A673 (cell line): ENCODE measurements around the gene USP12. TPM values are rescaled to one million over a fixed set of nuclear protein-coding genes. Genes with fewer than 3 reads are reported as not detected.

ENCODE experiments used
- BruUV-seq: library from RNA; stranded (reverse); fragments of 400-500 nt; replicated peaks from 2 replicates; lab custom pipeline; 2021; lab: Mats Ljungman, UMichigan
- CTCF ChIA-PET: fragments of 300-600 bp; sonication (Branson Sonifier 250); formaldehyde crosslinking; loops from one replicate; lab custom pipeline; 2022; ENCODE audit warnings: antibody characterized with exemption; lab: Charles Lee
- POLR2A ChIA-PET: fragments of 300-600 bp; sonication (Branson Sonifier 250); formaldehyde crosslinking; loops from one replicate; lab custom pipeline; 2022; ENCODE audit warnings: antibody characterized with exemption; ENCODE audit not compliant: low non-redundant PET; lab: Charles Lee
- DNase-seq: peaks from one replicate; pipeline ENCODE4 v3.0.0-alpha.2; 2015; ENCODE audit warnings: low spot score
- H3K27ac ChIP-seq: fragments of 200-600 bp; sonication (generic); 2 replicates; pipeline ENCODE4 v1.5.1; 2016; ENCODE audit warnings: mixed run types, low read depth, mild to moderate bottlenecking, mixed read lengths, antibody characterized with exemption, low read length; ENCODE audit not compliant: poor library complexity, severe bottlenecking
- H3K27me3 ChIP-seq: fragments of 200-600 bp; sonication (generic); replicated peaks from 2 replicates; pipeline ENCODE4 v1.6.1; 2017; ENCODE audit warnings: mixed run types, low read depth, mild to moderate bottlenecking, mixed read lengths, antibody characterized with exemption, low read length; ENCODE audit not compliant: insufficient read depth, poor library complexity
- H3K36me3 ChIP-seq: fragments of 200-600 bp; sonication (generic); 2 replicates; pipeline ENCODE4 v1.6.1; 2016; ENCODE audit warnings: mixed run types, mild to moderate bottlenecking, mixed read lengths, antibody characterized with exemption, low read length; ENCODE audit not compliant: insufficient read depth, poor library complexity, severe bottlenecking
- H3K4me1 ChIP-seq: fragments of 200-600 bp; sonication (generic); 2 replicates; pipeline ENCODE4 v1.6.1; 2017; ENCODE audit warnings: mixed run types, mild to moderate bottlenecking, mixed read lengths, antibody characterized with exemption, low read length; ENCODE audit not compliant: insufficient read depth, poor library complexity, severe bottlenecking
- H3K4me3 ChIP-seq: fragments of 200-600 bp; sonication (generic); 2 replicates; pipeline ENCODE4 v1.5.1; 2016; ENCODE audit warnings: low read depth, mixed run types, mild to moderate bottlenecking, mixed read lengths, low read length; ENCODE audit not compliant: poor library complexity, severe bottlenecking
- H3K9me3 ChIP-seq: fragments of 200-600 bp; sonication (generic); 2 replicates; pipeline ENCODE4 v1.6.1; 2016; ENCODE audit warnings: mixed run types, low read depth, mild to moderate bottlenecking, mixed read lengths, antibody characterized with exemption, low read length; ENCODE audit not compliant: poor library complexity, severe bottlenecking
- EZH2 ChIP-seq: fragments of 200-600 bp; sonication (generic); IDR thresholded peaks from 2 replicates; pipeline ENCODE4 v1.6.1; 2017; ENCODE audit warnings: borderline replicate concordance, low read depth, mild to moderate bottlenecking, mixed read lengths, antibody characterized with exemption, low read length; ENCODE audit not compliant: poor library complexity, severe bottlenecking
- intact Hi-C: fragments of 100-400 bp; cut with micrococcal nuclease; formaldehyde crosslinking; loops from one replicate; pipeline ENCODE4 v1.10.0; 2022; ENCODE audit not compliant: unreplicated experiment
- total RNA-seq: library from RNA; stranded (reverse); gene quantifications from 2 replicates; pipeline ENCODE4 v1.2.3, GENCODE V29; 2021
- TF ChIP-seq, protein P1 (sequence below): fragments of 300-800, 200-600 bp; sonication (generic); conservative IDR thresholded peaks from 2 replicates; pipeline ENCODE4 v1.5.1; 2017; ENCODE audit warnings: low read depth, mild to moderate bottlenecking, antibody characterized with exemption, low read length, moderate library complexity, mixed read lengths

Gene USP12
- total RNA-seq, 1 experiment from 2014 or later = 16.6 TPM

DNA sequence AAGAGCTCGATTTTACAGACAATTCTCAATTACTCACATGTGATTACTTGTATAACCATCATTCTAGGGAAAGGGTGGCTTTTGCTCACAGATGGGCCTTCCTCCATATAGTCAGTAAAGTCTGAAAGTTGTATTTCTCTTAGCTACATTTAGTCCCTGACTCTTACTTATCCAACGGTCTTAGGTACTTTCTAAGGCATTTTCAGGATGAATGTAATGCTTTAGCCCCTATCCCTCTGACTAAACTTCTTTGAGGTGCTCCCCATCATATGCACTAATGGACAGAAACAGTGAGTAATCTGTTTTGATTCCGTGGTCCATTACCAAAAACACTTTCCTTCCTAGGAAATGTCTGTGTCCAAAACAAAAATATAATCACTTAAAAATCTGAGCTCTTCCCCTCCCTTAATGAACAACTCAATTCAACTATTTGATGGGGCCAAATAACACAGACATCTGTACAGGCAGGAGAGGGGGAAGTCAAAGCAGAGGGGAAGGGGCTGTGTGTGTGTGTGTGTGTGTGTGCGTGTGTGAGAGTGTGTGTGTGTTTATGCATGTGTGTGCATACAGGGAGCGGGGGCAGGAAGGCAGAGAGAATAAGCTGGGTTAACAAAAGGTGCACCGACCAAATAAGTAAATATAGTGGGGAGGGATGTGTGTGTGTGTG is 84.9 kb downstream of the USP12 start:
- Histone ChIP-seq H3K27me3 (no peaks in the 10 kb centered on the region), H3K9me3 (no peaks in the 10 kb centered on the region), H3K27ac (no peak overlapping the region), H3K4me1 (no peaks in the 10 kb centered on the region), H3K4me3 (no peak overlapping the region), H3K36me3 (peaks cover 11% of the 10 kb centered on the region)
- ChIA-PET POLR2A (interaction anchor here (0.6 kb wide), 1 partner anchor 893 kb away, joined by 3 read pairs; no protein-coding TSS in a partner anchor), CTCF (no interaction called here)
- DNase-seq = no peak
- no TSS peak for BruUV-seq
- no peak for TF ChIP-seq EZH2
- TF ChIP-seq, protein P1, sequence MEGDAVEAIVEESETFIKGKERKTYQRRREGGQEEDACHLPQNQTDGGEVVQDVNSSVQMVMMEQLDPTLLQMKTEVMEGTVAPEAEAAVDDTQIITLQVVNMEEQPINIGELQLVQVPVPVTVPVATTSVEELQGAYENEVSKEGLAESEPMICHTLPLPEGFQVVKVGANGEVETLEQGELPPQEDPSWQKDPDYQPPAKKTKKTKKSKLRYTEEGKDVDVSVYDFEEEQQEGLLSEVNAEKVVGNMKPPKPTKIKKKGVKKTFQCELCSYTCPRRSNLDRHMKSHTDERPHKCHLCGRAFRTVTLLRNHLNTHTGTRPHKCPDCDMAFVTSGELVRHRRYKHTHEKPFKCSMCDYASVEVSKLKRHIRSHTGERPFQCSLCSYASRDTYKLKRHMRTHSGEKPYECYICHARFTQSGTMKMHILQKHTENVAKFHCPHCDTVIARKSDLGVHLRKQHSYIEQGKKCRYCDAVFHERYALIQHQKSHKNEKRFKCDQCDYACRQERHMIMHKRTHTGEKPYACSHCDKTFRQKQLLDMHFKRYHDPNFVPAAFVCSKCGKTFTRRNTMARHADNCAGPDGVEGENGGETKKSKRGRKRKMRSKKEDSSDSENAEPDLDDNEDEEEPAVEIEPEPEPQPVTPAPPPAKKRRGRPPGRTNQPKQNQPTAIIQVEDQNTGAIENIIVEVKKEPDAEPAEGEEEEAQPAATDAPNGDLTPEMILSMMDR = no peak
- intact Hi-C loops = no loop called here

- H3K4me3 ChIP-seq = no peak overlapping the region
- no peaks in the 10 kb centered on the region for H3K4me1 ChIP-seq
- no TSS peak for BruUV-seq
- no peaks in the 10 kb centered on the region for H3K27me3 ChIP-seq
- DNase-seq = no peak
- intact Hi-C loops = no loop called here
- POLR2A ChIA-PET = no interaction called here
- H3K9me3 ChIP-seq = no peaks in the 10 kb centered on the region
- TF ChIP-seq, protein P1 = no peak
- no peak for TF ChIP-seq EZH2
- CTCF ChIA-PET = no interaction called here
- H3K36me3 ChIP-seq = peaks cover 11% of the 10 kb centered on the region
- no peak overlapping the region for H3K27ac ChIP-seq
Measured at GRCh38 chr13:27083183-27083582, 88.4 kb downstream of the USP12 start.

DNA sequence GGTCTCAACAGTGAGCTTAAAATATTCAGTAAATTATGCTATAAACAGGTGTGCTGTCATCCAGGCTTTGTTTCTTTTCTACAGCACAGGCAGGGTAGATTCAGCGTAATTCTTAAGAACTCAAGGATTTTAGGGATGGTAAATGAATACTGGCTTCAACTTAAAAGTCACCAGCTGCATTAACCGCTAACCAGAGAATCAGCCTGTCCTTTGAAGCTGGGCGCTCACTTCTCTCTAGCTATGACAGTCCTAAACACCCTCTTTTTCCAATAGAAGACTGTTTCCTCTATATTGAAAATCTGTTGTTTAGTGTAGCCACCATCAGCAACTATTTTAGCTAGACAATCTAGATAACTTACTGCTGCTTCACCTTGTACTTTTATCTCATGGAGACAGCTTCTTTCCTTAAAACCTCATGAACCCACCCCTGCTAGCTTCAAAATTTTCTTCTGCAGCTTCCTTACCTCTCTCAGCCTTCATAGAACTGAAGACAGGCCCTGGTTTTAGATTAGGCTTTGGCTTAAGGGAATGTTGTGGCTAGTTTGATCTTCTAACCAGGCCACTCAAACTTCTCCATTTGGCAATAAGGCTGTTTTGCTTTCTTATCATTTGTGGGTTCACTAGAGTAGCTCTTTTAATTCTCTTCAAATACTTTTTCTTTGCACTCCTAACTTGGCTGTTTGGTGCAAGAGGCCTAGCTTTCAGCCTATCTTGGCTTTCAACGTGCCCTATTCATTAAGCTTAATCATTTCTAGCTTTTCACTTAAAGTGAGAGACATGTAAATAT is 89.5 kb downstream of the USP12 start:
- CTCF ChIA-PET = no interaction called here
- BruUV-seq = no TSS peak

More for the DNA sequence above, 89.5 kb downstream of the USP12 start:
- intact Hi-C loops = no loop called here
- Histone ChIP-seq H3K27ac (no peak overlapping the region), H3K9me3 (no peaks in the 10 kb centered on the region), H3K4me3 (no peak overlapping the region), H3K4me1 (no peaks in the 10 kb centered on the region), H3K27me3 (no peaks in the 10 kb centered on the region), H3K36me3 (peaks cover 5% of the 10 kb centered on the region)
- TF ChIP-seq, protein P1 = no peak
- no peak for TF ChIP-seq EZH2
- DNase-seq = no peak
- POLR2A ChIA-PET = no interaction called here
